HG02852 (cell line): ENCODE data around the gene FNDC3B.
"Not testable (repeated sequence)": the region's sequence is repeated elsewhere in the genome, so short reads cannot be mapped to it uniquely, and the experiment has no call there.

ENCODE experiments used
- ATAC-seq: cut with Tn5 transposase; IDR thresholded peaks from one replicate; pipeline ENCODE4 v1.9.1; 2021; ENCODE audit warnings: mild to moderate bottlenecking, moderate library complexity; ENCODE audit not compliant: unreplicated experiment

The FNDC3B gene

DNA sequence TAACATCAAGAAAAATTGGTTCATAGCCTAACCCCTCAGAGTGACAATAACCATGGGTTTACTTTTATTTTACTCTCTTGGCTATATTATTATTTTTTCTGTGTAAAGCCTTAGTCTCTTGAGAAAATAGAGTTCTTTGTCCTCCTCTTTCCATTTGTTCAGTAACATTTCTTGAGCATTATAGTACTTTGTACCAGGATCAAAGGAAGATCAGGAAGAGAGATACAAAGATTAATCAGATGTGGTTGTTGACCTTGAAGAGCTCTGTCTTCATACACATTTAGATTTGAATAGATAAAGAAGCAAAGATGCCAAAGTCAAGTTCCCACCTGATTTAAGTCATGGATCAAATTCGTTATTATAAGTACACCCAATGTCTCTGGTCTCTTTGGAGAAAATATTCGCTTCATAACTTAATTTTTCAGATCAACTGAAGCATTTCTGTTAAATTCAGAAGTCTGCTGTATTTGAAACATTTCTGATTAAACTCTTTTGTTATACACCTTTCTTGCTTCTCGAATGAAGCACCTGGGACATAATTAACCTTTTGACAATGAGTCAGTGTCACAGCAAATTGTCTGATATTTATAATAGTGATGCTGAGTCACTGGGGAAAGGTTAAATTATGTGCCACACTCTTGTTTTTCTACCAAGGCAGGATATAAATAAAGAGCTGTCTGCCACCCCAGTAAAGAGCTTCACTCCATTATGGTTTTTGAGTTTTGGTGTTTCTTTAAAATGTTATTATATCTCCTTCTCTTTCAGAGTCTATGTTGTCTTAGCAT is 308.7 kb downstream of the FNDC3B start:
- ATAC-seq, result no peak

- no peak for ATAC-seq
These were observed 312.6 kb downstream of the FNDC3B start for GRCh38 chr3:172351895-172352466.

GRCh38 chr3:172352786-172353185 is 313.4 kb downstream of the FNDC3B start:
- no peak for ATAC-seq

- no peak for ATAC-seq
These were observed 315.6 kb downstream of the FNDC3B start for GRCh38 chr3:172354931-172355499.

GRCh38 chr3:172355836-172356235 is 316.5 kb downstream of the FNDC3B start:
- no peak for ATAC-seq

- ATAC-seq, result no peak
These were observed 317.0 kb downstream of the FNDC3B start for GRCh38 chr3:172356427-172356826.

DNA sequence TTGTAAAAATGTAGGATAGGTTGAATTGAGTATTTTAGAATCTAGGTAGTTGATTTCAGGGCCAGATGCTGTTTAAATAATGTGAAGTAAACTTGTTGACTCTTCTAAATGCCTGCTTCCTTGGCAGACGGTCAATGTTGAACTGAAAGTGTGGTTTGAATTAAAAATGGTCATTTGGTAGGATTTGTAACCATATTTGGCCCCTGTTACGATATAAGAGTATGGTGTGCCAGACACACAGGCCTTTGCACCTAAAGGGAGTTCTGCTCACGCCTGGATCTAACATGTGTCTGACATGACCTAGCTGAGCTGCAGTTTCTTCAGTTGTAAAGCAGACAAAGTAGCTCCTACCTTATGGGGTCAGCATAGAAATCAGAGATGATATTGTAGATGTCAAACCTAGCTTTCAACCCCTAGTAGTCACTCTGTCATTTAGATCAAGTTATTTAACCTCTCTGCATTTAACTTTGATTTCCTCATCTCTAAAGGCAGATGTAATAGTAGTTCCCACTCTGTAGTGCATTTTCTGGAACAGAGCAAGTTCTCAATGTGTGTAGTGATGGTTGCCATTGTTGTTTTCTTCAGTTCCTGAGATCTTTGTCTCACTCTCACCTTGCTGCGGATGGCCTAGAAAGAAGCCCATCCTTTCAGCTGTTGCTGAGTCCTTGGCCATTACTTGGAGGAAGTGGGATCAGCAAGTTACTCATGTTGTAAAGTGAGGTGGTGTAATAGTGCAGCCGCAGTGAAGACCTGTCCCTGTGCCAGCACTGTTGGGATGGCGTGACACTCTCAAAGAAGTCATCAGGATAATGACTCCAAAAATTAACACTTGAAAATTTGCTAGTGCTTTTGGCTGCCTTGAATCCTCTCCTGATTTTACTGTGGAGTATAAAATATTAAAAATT is 318.7 kb downstream of the FNDC3B start:
- no peak for ATAC-seq

- no peak for ATAC-seq
These were observed 319.9 kb downstream of the FNDC3B start for GRCh38 chr3:172359231-172359630.

- no peak for ATAC-seq
These were observed 320.6 kb downstream of the FNDC3B start for GRCh38 chr3:172359996-172360395.

- ATAC-seq, result no peak
These were observed 323.2 kb downstream of the FNDC3B start for GRCh38 chr3:172362583-172362982.

DNA sequence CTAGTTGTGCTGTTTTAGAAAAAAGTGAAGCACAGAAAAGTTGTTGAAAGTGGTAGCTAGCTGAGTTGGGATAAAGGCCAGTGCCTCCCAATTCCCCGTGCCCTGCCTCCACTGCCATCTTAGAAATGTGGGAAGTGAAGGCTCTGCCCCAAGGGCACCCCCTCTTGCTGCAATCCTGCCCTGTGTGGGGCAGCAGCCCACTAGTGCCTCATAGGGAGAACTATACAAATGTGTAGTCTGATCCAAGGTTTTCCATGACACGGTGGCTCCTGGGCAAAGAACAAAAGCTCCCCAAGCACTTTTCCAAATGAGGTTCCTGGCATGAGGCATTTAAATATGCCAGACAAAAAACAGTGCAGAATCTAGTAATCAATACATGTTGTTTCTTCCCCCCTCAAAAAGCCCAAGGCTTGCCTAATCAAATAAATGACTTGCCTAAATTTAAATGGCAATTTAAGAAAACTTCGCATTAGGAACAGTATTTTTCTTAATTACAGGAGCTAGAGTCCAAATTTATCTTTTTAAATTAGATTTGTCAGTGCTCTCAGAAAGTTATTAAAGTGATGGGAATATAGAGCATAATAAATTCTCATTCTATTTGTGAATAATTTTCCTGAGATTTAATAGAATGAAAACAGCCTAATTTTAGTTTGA is 325.1 kb downstream of the FNDC3B start:
- ATAC-seq, result no peak

DNA sequence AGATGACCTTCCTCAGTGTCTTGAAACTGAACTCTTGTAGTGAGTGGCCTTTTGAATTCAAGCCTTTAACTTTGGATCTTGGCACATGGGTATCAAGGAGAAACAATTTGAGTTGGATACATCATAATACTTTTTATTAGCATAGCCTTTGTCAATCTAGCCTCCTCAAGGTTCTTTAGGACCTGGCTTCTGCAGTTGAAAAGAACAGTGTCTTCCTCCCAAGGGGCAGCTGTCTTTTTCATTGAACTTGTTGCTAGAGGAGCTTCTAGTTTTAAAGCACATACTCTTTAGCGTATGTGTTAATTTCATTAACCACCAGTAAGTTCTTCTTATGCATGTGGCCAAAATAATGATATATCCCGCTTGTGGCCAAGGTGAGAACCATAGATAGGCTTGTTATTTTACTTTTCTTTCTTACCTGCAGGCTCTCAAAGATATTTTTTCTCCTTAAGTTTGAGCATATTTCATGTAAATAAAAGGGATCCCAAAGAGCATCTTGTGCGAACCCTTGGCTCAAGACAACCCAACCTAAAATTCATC is 325.7 kb downstream of the FNDC3B start:
- no peak for ATAC-seq

DNA sequence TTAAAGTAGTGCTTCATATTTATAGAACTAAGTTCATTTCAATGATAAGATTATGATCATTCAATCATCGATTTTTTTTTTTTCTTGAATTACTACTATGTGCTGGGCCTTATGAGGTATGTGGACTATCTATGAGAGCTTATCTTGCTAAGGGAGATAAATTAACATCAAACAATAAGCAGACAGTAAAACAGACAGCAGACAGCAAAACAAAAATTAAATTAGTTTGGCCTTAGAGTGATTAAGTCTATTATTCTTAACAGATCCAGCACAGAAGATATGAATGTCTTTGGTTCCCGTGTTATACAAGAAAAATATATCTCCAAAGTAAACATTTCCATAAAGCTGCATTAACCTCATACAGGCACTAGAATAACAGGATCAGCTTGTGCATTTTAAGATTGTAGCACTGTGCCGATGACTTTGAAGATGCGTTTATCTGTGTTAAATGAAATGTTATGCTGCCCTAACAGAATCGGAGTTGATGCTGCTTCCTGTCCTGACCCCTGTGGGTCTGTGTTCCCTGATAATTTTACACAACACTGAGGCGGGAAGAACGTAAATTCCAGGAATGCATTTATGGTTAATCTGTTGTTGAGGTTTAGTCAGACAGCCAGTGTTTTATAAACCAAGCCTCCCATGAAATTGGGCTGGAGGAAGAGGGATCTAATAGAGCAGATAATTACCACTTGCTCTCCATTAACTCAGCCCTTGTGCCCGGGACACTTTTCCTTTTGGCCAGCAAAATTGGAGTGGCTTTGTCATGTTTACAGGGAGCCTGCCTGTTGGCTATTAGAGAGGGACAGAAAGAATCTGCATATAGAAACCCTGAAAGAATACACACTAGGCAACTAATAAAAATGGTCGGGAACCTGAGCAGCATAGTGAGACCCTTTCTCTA is 328.1 kb downstream of the FNDC3B start:
- no peak for ATAC-seq

DNA sequence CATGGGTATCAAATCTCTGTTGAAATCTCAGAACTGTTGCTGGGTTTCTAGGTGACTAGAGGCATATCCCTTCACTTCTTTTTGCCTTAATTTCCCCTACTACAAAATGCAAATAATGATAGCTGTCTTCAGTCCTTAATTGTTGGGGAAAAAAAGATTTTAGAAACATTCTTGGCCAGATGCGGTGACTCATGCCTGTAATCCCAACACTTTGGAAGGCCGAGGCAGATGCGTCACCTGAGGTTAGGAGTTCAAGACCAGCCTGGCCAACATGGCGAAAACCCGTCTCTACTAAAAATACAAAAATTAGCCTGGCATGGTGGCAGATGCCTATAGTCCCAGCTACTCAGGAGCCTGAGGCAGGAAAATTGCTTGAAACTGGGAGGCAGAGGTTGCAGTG is 329.2 kb downstream of the FNDC3B start:
- ATAC-seq, result not testable (repeated sequence)

DNA sequence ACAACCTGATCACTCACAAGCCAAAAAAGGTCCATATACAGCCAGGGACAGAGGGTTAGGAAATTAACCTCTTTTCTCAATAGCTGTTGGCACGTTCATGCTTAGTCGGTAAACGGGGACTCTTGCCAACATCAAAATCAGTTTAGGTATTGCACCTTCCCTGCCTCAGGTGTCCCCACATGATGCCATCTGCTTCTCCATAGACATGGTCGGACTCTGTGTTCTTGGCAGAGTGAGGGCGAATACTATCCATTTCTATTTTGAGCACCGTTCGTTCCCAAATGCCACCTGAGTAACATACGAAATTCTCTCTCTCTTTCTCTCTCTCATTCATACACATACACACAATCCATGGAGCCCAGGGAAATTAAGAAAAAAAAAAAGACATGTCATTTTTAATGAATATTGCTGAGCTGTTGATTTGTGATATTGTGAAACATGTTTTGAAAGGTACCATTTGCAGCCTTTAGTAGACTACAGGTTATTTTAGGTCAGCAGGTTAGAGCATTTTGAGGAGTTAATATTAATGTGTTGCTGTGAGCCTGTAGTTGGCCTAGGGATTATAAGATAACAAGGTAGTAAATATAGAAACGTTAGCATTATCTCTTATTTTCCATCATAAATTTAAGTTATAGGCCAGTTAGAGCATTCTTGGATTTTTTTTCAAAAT is 330.3 kb downstream of the FNDC3B start:
- ATAC-seq, result no peak

- no peak for ATAC-seq
These were observed 331.0 kb downstream of the FNDC3B start for GRCh38 chr3:172370419-172370818.

GRCh38 chr3:172371544-172371943 is 332.2 kb downstream of the FNDC3B start:
- ATAC-seq, result no peak

- ATAC-seq, result no peak
These were observed 333.5 kb downstream of the FNDC3B start for GRCh38 chr3:172372895-172373294.

DNA sequence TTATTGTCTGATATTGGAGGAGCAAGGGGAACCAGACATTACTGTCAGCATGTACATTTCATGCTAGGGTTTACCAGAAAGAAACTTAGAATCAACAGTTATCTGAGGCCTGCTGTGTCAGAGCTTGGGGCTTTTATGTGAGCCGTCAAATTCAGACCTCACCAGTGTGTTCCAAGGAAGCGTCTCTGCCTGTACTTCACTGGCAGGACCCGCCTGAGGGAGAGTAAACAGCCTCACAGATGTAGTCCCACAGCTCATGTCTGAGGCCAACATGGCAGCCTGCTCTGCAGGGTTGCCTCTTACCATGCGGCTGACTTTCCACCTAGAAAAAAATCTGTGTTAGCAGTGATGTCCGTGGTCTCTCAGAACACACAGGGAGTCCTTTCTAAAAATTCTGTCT is 334.5 kb downstream of the FNDC3B start:
- no peak for ATAC-seq
